ENCODE measurements around the gene RBM47. TPM values are rescaled to one million over a fixed set of nuclear protein-coding genes. Genes with fewer than 3 reads are reported as not detected.

RBM47 gene
- total and polyA plus RNA-seq, 2 experiments from 2014 or later, result 35.6 to 139 TPM

GRCh38 chr4:40455340-40455902 lies 174.2 kb downstream of the RBM47 start:
- Mint-ChIP-seq H3K27me3 (ENCODE audit: insufficient read depth, low read depth, poor library complexity) (no peaks in the 10 kb centered on the region), H3K9me3 (no peaks in the 10 kb centered on the region; the same call in 2 of the 3 replicates), H3K4me1 (peaks cover 35% of the 10 kb centered on the region), H3K36me3 (ENCODE audit: low read depth) (peaks cover 18% of the 10 kb centered on the region; the same call in 2 of the 3 replicates), H3K27ac (peak overlapping the region; percentile 67; the same call in 1 of the 2 replicates), H3K4me3 (no peak overlapping the region)
- H3F3A ChIP-seq (replicated peaks; ENCODE audit: low read depth), result no peaks in the 10 kb centered on the region
- no peak overlapping the region for H3K4me2 ChIP-seq
- H3K36me3 ChIP-seq (ENCODE audit: insufficient read depth), result 0 out of 2 replicates have a peak, but pooled peaks cover 3% of the 10 kb centered on the region
- no peaks in the 10 kb centered on the region for H4K20me1 ChIP-seq (replicated peaks; ENCODE audit: insufficient read depth)
- H2AFZ ChIP-seq, result no peak overlapping the region
- no peaks in the 10 kb centered on the region for H3K27me3 ChIP-seq (ENCODE audit: insufficient read depth)
- H3K4me3 ChIP-seq, result no peak overlapping the region
- no peak for TF ChIP-seq ZNF462 (CRISPR knock-in tag; IDR thresholded peaks at IDR 0.05)
- no peak for TF ChIP-seq POLR2AphosphoS5 (IDR thresholded peaks at IDR 0.05; ENCODE audit: low read depth)
- TF ChIP-seq NANOG (IDR thresholded peaks at IDR 0.05; ENCODE audit: borderline replicate concordance), result no peak
- no peak for TF ChIP-seq JUNB (IDR thresholded peaks at IDR 0.05; ENCODE audit: unreplicated experiment)
- no peaks in the 10 kb centered on the region for H3K9me2 ChIP-seq (ENCODE audit: insufficient read depth)
- DNase-seq (ENCODE audit: low spot score) (no peak), ATAC-seq (no peak)
- H3K4me1 ChIP-seq (ENCODE audit: insufficient read depth), result peaks cover 17% of the 10 kb centered on the region
- no peak overlapping the region for H3K27ac ChIP-seq (ENCODE audit: low read depth)
- H3K79me2 ChIP-seq (replicated peaks; ENCODE audit: insufficient read depth), result peaks cover 12% of the 10 kb centered on the region

- H3K4me3 ChIP-seq, result no peak overlapping the region
- H3K27ac ChIP-seq (ENCODE audit: low read depth), result no peak overlapping the region; the same call in 1 of the 2 replicates
- Mint-ChIP-seq H3K4me1 (peaks cover 36% of the 10 kb centered on the region), H3K9me3 (no peaks in the 10 kb centered on the region; the same call in 2 of the 3 replicates), H3K4me3 (no peak overlapping the region), H3K27ac (0 out of 2 replicates have a peak overlapping the region, but pooled peaks have one; percentile 36), H3K36me3 (ENCODE audit: low read depth) (peaks cover 17% of the 10 kb centered on the region; the same call in 2 of the 3 replicates), H3K27me3 (ENCODE audit: insufficient read depth, low read depth, poor library complexity) (peaks cover 2% of the 10 kb centered on the region)
- TF ChIP-seq, protein P1, sequence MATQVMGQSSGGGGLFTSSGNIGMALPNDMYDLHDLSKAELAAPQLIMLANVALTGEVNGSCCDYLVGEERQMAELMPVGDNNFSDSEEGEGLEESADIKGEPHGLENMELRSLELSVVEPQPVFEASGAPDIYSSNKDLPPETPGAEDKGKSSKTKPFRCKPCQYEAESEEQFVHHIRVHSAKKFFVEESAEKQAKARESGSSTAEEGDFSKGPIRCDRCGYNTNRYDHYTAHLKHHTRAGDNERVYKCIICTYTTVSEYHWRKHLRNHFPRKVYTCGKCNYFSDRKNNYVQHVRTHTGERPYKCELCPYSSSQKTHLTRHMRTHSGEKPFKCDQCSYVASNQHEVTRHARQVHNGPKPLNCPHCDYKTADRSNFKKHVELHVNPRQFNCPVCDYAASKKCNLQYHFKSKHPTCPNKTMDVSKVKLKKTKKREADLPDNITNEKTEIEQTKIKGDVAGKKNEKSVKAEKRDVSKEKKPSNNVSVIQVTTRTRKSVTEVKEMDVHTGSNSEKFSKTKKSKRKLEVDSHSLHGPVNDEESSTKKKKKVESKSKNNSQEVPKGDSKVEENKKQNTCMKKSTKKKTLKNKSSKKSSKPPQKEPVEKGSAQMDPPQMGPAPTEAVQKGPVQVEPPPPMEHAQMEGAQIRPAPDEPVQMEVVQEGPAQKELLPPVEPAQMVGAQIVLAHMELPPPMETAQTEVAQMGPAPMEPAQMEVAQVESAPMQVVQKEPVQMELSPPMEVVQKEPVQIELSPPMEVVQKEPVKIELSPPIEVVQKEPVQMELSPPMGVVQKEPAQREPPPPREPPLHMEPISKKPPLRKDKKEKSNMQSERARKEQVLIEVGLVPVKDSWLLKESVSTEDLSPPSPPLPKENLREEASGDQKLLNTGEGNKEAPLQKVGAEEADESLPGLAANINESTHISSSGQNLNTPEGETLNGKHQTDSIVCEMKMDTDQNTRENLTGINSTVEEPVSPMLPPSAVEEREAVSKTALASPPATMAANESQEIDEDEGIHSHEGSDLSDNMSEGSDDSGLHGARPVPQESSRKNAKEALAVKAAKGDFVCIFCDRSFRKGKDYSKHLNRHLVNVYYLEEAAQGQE (IDR thresholded peaks at IDR 0.05; ENCODE audit: unreplicated experiment), result no peak
- no peaks in the 10 kb centered on the region for H3K27me3 ChIP-seq (ENCODE audit: insufficient read depth)
- peaks cover 21% of the 10 kb centered on the region for H3K4me1 ChIP-seq (ENCODE audit: insufficient read depth)
- DNase-seq (ENCODE audit: low spot score) (no peak), ATAC-seq (no peak)
- H3K9me2 ChIP-seq (ENCODE audit: insufficient read depth), result no peaks in the 10 kb centered on the region
- H3K4me2 ChIP-seq, result no peak overlapping the region
- peaks cover 2% of the 10 kb centered on the region; the same call in 1 of the 2 replicates for H4K20me1 ChIP-seq (replicated peaks; ENCODE audit: insufficient read depth)
- H2AFZ ChIP-seq, result no peak overlapping the region
- 0 out of 2 replicates have a peak, but pooled peaks cover 3% of the 10 kb centered on the region for H3K36me3 ChIP-seq (ENCODE audit: insufficient read depth)
- H3K79me2 ChIP-seq (replicated peaks; ENCODE audit: insufficient read depth), result peaks cover 13% of the 10 kb centered on the region
- H3F3A ChIP-seq (replicated peaks; ENCODE audit: low read depth), result no peaks in the 10 kb centered on the region
Measured at GRCh38 chr4:40454816-40455215, 174.8 kb downstream of the RBM47 start.

Data from GM23338 (cell line).